HG03442 (cell line): ENCODE data around the gene NOTUM.
"Not testable (repeated sequence)": the region's sequence is repeated elsewhere in the genome, so short reads cannot be mapped to it uniquely, and the experiment has no call there.

Experiments used
- ATAC-seq: cut with Tn5 transposase; IDR thresholded peaks from one replicate; pipeline ENCODE4 v1.9.1; 2021; ENCODE audit warnings: mild to moderate bottlenecking, moderate library complexity; ENCODE audit not compliant: unreplicated experiment

Gene NOTUM

GRCh38 chr17:81996757-81997441 is 35.9 kb upstream of the NOTUM start:
- no peak for ATAC-seq

DNA sequence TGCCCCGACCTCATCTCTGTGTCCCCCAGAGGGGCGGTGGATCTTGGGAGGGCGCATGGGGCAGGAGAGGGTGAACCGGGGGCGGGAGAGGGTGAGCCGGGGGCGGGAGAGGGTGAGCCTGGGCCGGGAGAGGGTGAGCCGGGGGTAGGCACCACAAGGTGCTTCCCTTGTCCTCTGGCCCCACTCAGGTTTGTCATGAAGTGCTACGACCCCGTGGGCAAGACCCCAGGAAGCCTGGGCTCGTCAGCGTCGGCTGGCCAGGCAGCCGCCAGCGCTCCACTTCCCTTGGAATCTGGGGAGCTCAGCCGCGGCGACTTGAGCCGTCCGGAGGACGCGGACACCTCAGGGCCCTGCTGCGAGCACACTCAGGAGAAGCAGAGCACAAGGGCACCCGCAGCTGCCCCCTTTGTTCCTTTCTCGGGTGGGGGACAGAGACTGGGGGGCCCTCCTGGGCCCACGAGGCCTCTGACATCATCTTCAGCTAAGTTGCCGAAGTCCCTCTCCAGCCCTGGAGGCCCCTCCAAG is 35.3 kb upstream of the NOTUM start:
- no peak for ATAC-seq

GRCh38 chr17:81995463-81996231 is 34.7 kb upstream of the NOTUM start:
- ATAC-seq: no peak

DNA sequence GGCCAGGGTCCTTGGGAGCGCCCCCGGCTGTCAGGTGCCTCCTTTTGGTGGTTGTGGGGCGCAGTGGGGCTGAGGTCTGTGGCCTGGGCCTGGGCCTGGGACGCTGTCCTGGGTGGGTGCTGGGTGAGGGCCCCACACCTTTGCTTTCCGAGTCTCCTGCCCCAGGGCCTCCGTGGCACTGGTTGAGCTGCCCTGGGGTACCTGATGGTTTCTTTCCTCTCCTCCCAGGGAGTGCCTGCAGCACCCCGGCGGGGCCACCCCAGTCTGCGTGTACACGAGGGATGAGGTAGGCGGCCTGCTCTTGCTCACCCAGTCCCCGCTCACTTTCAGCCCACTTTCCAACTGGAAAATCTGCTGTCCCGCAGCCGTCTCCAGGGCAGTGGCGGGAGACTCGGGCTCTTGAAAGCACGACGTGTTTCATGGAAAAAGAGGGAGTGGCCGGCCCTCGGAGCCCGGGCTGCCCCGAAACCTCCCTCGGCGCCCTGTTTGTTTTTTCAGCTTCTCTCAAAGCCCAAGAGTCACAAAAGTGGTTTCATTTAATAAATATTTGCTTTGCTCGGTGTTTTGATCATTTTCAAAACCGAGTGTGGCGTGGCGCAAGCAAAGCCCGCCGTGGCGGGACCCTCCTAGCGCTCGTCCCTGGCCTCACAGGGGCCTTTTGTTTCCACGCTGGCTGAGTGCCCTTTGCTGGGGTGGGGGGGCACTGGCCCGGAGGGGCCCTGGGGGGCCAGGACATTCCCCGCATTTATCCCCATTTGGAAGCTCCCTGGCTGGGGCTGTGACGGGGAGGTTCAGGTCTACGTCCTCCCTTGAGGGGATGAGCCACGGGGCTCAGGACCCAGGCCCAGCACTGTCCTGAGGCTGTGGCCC is 33.8 kb upstream of the NOTUM start:
- ATAC-seq: no peak

GRCh38 chr17:81993729-81994592 is 33.0 kb upstream of the NOTUM start:
- ATAC-seq: no peak

- no peak for ATAC-seq
Measured at GRCh38 chr17:81992306-81993102, 31.5 kb upstream of the NOTUM start.

DNA sequence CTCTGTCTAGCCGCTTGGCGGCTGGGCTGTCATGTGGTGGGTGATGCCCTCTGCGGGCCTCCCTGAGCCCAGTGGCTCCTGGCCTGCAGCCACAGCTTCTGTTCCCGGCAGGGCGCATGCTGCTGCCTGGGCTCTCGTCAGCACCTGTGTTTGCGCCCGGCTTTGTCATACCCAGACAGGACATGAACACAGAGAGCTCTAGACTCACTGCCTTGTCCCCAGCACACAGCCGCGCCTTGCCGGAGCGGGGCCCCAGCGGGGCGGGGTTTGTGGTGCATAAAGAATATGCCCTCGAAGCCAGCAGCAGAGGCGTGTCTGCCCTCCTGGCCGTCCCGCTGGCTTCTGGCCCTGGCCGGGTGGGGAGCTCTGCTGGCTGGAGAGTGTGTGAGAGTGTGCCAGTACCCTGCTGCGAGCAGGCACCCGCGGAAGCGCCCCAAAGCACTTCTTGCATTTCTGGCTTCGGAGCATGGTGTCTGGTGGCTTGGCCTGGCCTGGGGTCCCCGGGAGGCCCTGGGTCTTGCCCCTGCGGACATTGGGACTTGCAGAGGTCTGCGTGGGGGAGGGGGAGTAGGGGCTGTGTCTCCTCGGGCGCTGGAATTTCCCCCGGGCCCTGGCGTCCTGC is 30.8 kb upstream of the NOTUM start:
- no peak for ATAC-seq

- ATAC-seq: no peak
Measured at GRCh38 chr17:81990836-81991683, 30.1 kb upstream of the NOTUM start.

DNA sequence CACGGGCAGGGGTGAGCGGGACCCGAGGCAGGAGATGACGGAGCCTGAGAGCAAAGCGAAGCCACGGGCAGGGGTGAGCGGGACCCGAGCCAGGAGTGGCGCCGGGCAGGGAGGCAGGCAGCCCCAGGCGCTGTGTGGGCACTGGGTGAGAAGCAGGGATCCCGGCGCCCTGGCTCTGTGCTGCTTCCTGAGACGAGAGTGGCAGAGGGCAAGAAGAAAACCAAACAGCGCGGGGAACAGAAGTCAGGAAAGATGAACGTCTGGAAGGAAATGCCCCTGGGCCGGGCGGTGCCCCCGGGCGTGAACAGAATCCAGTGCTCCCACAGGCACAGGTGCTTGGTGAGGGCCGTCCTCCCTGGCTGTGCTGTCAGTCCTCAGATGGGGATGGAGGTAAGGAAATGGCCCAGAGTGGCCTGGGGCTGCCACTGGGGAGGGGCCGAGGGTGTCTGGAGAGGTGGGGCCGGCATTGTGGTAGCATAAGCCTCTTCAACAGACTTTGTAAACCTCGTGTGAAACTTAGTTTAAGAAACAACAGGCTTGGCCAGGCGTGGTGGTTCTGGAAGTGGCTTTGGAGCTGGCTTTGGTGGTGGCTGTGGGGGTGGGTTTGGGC is 26.3 kb upstream of the NOTUM start:
- no peak for ATAC-seq

- no peak for ATAC-seq
Measured at GRCh38 chr17:81986606-81987005, 25.6 kb upstream of the NOTUM start.

DNA sequence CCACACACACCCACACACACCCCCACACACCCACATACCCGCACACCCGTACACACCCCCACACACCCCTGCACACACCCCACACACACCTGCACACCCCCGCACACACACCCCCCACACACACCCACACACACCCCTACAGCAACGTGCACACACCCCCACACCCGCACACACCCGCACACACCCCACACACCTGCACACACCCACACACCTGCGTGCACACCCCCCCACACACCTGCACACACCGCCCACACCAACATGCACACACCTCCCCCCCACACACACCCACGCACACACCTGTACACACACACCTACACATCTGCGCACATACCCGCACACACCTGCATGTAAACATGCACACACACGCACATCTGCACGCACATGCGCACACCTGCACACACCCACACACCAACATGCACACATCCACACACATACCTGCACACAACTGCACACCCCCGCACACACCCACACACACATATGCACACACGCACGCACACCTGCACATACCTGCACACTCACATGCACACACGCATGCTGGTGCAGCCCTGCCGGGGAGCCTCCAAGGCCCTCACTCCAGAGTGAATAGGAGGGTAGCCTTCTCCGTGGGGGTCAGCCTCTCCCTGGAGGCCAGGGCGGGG is 23.9 kb upstream of the NOTUM start:
- ATAC-seq: no peak

DNA sequence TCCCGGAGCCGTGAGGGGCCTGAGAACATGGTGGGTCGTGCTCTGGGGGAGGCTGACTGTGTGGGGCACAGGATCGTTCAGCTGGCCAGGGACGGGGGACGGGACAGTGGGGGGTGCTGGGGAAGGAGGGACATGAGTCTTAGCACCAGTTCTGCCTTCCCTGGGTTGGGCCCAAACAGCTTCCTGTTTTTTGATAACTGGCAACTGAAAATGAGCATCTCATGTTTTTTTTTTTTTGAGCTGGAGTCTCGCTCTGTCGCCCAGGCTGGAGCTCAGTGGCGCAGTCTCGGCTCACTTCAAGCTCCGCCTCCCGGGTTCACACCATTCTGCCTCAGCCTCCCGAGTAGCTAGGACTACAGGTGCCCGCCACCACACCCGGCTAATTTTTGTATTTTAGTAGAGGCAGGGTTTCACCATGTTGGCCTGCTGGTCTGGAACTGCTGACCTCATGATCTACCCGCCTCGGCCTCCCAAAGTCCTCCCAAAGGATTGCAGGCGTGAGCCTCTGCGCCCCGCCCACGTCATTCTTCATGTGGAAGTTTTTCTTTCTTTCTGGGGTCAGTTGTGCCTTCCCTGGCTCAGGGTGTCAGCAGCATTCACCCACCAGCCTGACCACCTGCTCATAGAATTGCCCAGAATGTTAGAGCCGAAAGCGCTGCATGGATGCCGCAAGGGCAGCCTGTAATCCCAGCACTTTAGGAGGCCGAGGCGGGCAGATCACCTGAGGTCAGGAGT is 22.8 kb upstream of the NOTUM start:
- no peak for ATAC-seq

- no peak for ATAC-seq
Measured at GRCh38 chr17:81983011-81983638, 22.1 kb upstream of the NOTUM start.

- ATAC-seq: not testable (repeated sequence)
Measured at GRCh38 chr17:81981511-81981910, 20.5 kb upstream of the NOTUM start.

DNA sequence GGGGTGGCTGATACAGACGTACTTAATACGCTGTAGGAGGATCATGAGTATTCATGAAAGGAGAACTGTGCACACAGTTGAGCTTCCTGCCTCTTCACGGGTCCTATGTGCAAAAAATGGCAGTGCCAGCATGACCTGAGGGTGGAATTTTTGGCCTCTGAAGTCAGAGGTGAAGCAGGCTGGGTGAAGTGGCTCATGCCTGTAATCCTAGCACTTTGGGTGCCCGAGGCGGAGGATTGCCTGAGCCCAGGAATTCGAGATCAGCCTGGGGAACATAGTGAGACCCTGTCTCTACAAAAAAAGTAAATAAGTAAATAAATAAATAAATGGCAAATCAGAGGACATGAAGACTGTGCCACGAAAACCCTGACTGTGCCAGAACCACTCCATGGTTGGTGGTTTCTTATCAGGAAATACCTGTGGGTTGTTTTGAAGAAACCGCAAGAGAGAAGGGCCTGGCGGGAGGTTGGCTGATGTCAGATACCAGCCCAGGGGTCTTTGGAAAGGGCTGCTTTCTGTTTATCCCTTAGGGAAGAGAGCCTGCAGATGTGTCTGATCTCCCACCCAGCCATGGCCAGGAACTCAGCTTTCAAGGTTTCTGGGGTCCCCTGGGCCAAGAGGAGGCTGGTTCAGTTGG is 19.8 kb upstream of the NOTUM start:
- no peak for ATAC-seq

- ATAC-seq: no peak
Measured at GRCh38 chr17:81980122-81980521, 19.1 kb upstream of the NOTUM start.
